Measurements from ENCODE around the gene MMS19.

Gene MMS19

DNA sequence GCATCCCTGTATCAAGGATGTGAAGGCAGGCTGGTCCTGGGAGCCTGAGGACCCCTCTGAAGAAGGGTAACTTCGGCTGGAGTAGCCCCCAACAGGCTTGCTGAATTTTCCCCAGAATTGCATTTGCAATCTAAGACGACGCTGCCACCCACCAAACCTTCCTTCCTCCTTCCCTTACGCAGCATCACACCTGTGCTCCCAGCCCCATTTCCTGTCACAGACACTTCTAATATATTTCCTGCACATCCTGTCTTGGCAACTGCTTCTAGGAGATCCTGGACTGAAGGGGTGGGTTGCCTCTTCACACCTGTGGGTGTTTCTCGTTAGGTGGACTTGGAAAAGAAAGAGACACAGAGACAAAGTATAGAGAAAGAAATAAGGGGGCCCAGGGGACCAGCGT is 81.7 kb downstream of the MMS19 start:
- no peak for DNase-seq (ENCODE audit: low read depth)

DNA sequence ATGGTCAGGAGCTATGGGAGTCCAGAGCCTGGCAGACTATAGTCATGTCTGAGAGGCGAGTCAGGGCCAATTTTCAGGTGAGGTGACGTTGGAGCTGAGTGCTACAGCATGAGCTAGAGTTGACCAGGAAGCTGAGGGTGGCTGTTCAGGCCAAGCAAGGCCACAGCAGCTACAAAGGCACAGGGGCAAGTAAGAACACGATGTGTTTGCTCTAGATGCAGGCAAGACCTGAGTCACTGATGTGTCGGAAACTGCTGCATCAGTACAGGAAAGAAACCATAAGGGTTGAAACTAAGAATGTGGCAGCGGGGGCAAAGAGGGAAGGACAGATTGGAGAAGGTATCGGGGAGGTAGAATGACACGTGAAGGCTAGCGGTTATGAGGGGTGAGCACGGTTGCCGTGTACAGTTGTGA is 85.3 kb downstream of the MMS19 start:
- no peak for DNase-seq (ENCODE audit: low read depth)

DNA sequence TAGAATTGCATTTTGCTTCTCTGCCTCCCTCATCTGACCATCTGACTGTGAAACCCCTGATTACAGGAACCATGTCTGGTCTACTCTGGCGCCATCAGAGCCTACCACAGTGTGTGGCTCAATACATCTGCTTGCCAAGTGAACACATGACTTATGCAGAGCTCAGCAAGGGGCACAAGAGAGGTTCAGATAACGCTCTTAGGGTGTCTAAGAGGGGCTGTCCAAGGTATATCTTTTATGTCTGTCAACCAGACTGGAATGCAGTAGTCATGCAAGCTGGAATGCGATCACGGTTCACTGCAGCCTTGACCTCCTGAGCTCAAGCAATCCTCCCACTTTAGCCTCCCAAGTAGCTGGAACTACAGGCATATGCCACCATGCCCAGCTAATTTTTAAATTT is 86.8 kb downstream of the MMS19 start:
- DNase-seq (ENCODE audit: low read depth): peak; percentile 26

DNA sequence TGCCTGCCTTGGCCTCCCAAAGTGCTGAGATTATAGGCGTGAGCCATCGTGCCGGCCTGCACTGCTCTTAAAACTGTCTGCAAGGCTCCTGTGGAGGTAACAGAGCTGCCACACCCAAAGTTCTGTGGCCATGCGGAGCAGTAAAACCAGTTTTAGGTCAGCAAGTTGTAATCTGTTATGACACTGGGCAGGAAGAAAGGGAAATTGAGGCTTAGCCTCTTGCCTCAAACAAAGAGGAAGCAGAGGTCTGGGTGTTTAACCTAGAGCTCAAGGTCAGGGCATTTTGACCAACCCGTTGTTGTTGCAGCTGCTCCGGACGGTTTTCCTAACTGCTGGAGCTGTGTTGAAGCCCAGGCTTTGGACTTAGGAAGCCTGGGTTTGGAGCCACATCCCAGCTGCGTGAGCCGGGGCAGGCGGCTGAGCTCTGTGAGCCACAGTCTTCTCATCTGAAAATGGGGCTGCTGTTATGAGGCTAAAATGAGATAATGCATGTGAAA is 89.7 kb downstream of the MMS19 start:
- no peak for DNase-seq (ENCODE audit: low read depth)
